ENCODE results near the gene CHMP1B. TPM values are rescaled to one million over a fixed set of nuclear protein-coding genes. Genes with fewer than 3 reads are reported as not detected.
"Not testable (repeated sequence)": the region's sequence is repeated elsewhere in the genome, so short reads cannot be mapped to it uniquely, and the experiment has no call there.

CHMP1B gene
- total RNA-seq, 1 donor from 2014 or later = 27.1 TPM

DNA sequence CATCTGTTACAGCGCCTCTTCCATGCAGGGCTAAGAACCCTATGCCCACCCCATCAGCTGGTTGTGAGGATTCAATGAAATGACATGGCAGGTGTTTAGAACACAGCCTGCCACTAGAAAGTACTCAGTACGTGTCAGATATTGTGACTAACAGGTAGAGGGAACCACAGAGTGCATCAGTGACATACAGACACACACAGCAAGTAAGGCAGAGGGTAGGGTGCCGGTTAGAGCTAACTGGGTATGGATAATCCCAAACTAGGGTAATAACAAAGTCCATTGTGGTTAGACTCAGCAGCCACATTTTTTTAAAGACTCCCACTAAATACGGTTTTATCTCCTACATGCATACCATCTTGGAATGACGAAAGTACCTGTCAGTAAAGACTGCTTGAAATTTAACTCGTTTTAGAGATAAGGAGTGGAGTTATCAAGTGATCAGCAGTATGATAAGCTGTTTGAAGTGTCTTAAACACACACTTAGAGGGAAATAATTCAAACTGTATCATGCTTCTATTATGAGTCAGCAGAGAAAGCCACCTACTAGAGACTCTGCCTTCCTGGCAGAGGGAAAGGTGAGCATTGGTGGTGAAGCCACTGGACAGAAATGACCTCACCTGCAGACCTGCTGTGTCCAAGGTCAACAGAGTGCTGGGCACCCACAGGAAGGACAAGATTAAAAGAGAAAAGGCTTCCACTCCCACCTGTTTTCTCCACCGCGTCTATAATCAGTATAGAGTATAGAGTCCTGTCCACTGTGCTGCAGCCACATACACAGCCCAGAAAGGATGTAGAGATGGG is 36.3 kb downstream of the CHMP1B start:
- no peak for ATAC-seq
- intact Hi-C loops (cut with DNase I) = no loop called here
- no peak for DNase-seq (ENCODE audit: low spot score)

GRCh38 chr18:11888726-11889125 is 37.5 kb downstream of the CHMP1B start:
- ATAC-seq (no peak), DNase-seq (ENCODE audit: low spot score) (no peak)
- intact Hi-C loops (cut with DNase I) = no loop called here

DNA sequence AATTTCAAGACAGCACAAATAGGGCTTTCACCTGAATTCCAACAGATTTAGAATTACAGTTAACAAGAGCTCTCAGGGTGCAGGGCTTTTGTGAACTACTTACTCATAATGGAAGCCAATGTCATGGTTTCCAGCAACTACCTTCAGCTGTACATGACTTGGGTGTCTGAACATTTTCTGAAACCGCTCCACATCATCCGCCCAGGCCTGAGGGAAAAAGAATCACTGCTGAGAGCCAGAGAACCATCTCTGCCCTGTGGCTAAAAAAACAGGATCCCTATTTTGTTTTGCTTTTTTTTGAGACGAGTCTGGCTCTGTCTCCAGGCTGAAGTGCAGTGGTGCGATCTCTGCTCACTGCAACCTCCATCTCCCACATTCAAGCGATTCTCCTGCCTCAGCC is 38.1 kb downstream of the CHMP1B start:
- DNase-seq (ENCODE audit: low spot score) = no peak
- intact Hi-C loops (cut with DNase I) = no loop called here
- ATAC-seq = no peak

DNA sequence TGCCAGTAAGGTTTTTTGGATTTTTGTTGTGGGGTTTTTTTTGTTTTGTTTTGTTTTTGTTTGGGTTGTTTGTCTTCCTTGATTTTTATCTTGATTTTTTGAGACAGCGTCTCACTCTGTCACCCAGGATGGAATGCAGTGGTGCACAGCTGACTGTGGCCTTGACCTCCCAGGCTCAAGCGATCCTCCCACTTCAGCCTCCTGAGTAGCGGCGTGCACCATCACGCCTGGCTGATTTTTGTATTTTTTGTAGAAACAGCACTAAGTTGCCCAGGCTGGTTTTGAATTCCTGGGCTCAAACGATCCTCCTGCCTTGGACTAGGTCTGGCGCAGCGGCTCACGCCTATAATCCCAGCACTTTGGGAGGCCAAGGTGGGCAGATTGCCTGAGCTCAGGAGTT is 40.5 kb downstream of the CHMP1B start:
- no peak for ATAC-seq
- no peak for DNase-seq (ENCODE audit: low spot score)

GRCh38 chr18:11892438-11892837 is 41.2 kb downstream of the CHMP1B start:
- ATAC-seq; intact Hi-C loops (cut with DNase I); DNase-seq (ENCODE audit: low spot score): not testable (repeated sequence)

More for the DNA sequence above, 40.5 kb downstream of the CHMP1B start:
- intact Hi-C loops (cut with DNase I) = no loop called here

DNA sequence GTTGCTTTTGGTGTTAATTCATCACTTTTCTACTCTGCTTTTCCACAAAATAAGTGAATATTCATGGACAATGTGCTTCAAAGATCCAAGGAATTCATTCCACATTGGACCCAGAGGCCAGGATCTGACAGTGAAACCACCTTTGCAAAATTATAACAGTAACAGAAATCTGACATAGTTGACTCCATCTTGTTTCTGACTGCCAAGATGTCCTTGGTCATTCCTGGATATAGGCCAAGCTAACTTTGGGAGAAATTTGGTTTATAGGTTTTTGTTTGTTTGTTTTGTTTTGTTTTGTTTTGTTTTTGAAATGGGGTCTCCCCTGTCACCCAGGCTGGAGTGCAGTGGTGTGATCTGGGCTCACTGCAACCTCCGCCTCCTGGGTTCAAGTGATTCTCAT is 46.6 kb downstream of the CHMP1B start:
- ATAC-seq (no peak), DNase-seq (ENCODE audit: low spot score) (no peak)
- intact Hi-C loops (cut with DNase I) = no loop called here

- no peak for DNase-seq (ENCODE audit: low spot score)
- ATAC-seq = no peak
- intact Hi-C loops (cut with DNase I) = no loop called here
Measured at GRCh38 chr18:11899063-11899462, 47.9 kb downstream of the CHMP1B start.

GRCh38 chr18:11901826-11902438 is 50.7 kb downstream of the CHMP1B start:
- ATAC-seq (no peak), DNase-seq (ENCODE audit: low spot score) (no peak)

GRCh38 chr18:11902522-11903292 is 51.5 kb downstream of the CHMP1B start:
- no peak for DNase-seq (ENCODE audit: low spot score)
- intact Hi-C loops (cut with DNase I) = no loop called here
- no peak for ATAC-seq

More at GRCh38 chr18:11901826-11902438, 50.7 kb downstream of the CHMP1B start:
- intact Hi-C loops (cut with DNase I) = no loop called here

Other genes with a start within 250 kb of the CHMP1B start
- not detected for gene SLC35G4, start 241.8 kb upstream of the CHMP1B start, total RNA-seq
- 17.1 TPM for gene GNAL, start 162.1 kb upstream of the CHMP1B start, total RNA-seq
- 41.6 TPM for gene MPPE1, start 56.9 kb downstream of the CHMP1B start, total RNA-seq
- gene IMPA2, start 130.1 kb downstream of the CHMP1B start, total RNA-seq = 15.8 TPM
- not detected for gene ANKRD62, start 242.4 kb downstream of the CHMP1B start, total RNA-seq